Choroid plexus epithelial cell (primary cell): ENCODE results near the gene ITGA11.

Experiments
- DNase-seq: peaks from one replicate; pipeline ENCODE4 v3.0.0-alpha.2; 2010; ENCODE audit warnings: low read depth
- H3K4me3 ChIP-seq: 2 replicates; pipeline ENCODE4 v1.5.1; 2011; ENCODE audit warnings: low read depth, mild to moderate bottlenecking, control low read depth, low read length, moderate library complexity
- CTCF ChIP-seq: conservative IDR thresholded peaks from 2 replicates; pipeline ENCODE4 v1.5.1; 2011; ENCODE audit warnings: low read depth, mild to moderate bottlenecking, control low read depth, inconsistent platforms, low read length, moderate library complexity

Gene ITGA11

GRCh38 chr15:68464448-68465090 is 32.6 kb upstream of the ITGA11 start:
- TF ChIP-seq CTCF = no peak
- peak; percentile 55 for DNase-seq
- no peak overlapping the region for H3K4me3 ChIP-seq

- no peak overlapping the region for H3K4me3 ChIP-seq
- DNase-seq = no peak
- TF ChIP-seq CTCF = no peak
Measured at GRCh38 chr15:68463996-68464395, 32.0 kb upstream of the ITGA11 start.

GRCh38 chr15:68463444-68463843 is 31.5 kb upstream of the ITGA11 start:
- no peak for TF ChIP-seq CTCF
- no peak overlapping the region for H3K4me3 ChIP-seq
- DNase-seq = no peak

- no peak overlapping the region for H3K4me3 ChIP-seq
- DNase-seq = no peak
- no peak for TF ChIP-seq CTCF
Measured at GRCh38 chr15:68460166-68460565, 28.2 kb upstream of the ITGA11 start.

GRCh38 chr15:68450192-68450591 is 18.2 kb upstream of the ITGA11 start:
- DNase-seq = no peak

GRCh38 chr15:68449389-68449788 is 17.4 kb upstream of the ITGA11 start:
- TF ChIP-seq CTCF = no peak
- no peak for DNase-seq

More at GRCh38 chr15:68450192-68450591, 18.2 kb upstream of the ITGA11 start:
- no peak for TF ChIP-seq CTCF
- H3K4me3 ChIP-seq = no peak overlapping the region

More at GRCh38 chr15:68449389-68449788, 17.4 kb upstream of the ITGA11 start:
- no peak overlapping the region for H3K4me3 ChIP-seq
